ENCODE measurements around the gene FGF22. TPM values are rescaled to one million over a fixed set of nuclear protein-coding genes. Genes with fewer than 3 reads are reported as not detected.

The FGF22 gene
- total RNA-seq, 8 experiments from 2014 or later = 0.11 to 2.3 (median 0.51) TPM

DNA sequence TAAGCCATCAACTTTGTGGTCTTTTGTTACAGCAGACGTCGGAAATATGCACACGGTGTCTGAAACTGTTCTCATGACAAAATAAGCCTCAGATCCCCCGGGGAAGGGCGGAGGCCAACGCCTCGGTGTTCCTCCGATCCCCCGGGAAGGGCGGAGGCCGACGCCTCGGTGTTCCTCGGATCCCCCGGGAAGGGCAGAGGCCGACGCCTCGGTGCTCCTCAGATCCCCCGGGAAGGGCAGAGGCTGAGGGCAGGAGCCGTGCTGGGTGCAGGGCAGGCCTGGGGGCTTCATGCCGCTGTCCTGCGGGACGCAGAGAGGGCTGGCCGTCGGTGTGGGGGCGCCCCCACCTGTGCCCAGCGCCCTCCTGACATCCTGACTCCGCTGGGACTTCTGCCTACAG, 4.7 kb downstream of the FGF22 start:
- in situ Hi-C loops (cut with MboI; ENCODE audit: low pct_unique_long_range_greater_than_20kb in 2 of 9, low sequenced_read_pairs in 9 of 9, unreplicated experiment in 9 of 9) = no loop called here
- ATAC-seq (replicated peaks in 6 of 8) = no peak
- 87 to 100% (median 100%) methylated on average over 2 to 6 of the region's 28 CpGs; no CpG with 5 or more reads in 7 of the 10 experiments for WGBS, 10 experiments

DNA sequence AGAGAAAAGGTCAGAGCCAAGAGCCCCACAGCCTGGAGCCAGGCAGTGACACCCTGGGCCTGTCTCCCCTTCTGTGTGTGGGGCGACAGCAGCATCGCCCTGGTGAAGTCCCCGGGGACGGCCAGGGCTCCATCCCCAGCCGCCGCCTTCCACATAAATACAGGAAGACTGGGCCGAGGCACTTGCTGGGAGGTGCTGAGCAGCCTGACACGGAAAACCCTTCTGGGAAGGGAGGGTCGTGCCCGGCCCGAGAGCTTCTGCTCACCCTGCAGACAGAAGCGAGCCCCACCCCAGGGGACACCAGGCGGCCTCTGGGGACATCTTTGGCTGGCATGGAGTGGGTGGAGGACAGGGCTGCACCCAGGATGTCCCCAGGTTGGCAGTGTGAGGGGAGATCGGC, 5.1 kb downstream of the FGF22 start:
- 20 to 100% (median 75%) methylated on average over 1 to 2 of the region's 14 CpGs; no CpG with 5 or more reads in 6 of the 10 experiments for WGBS, 10 experiments
- Histone ChIP-seq H3K4me1 (replicated peaks in 1 of 2) (no peaks in the 10 kb centered on the region), H3K4me3 (no peak overlapping the region), H3K27ac (no peak overlapping the region)
- in situ Hi-C loops (cut with MboI; ENCODE audit: low pct_unique_long_range_greater_than_20kb in 2 of 9, low sequenced_read_pairs in 9 of 9, unreplicated experiment in 9 of 9) = no loop called here
- ATAC-seq (replicated peaks in 6 of 8) = peak in 1 of 8 experiments; percentile 11

More for the DNA sequence above, 4.7 kb downstream of the FGF22 start:
- Histone ChIP-seq H3K4me3 (no peak overlapping the region), H3K4me1 (replicated peaks in 1 of 2) (no peaks in the 10 kb centered on the region), H3K27ac (no peak overlapping the region)

DNA sequence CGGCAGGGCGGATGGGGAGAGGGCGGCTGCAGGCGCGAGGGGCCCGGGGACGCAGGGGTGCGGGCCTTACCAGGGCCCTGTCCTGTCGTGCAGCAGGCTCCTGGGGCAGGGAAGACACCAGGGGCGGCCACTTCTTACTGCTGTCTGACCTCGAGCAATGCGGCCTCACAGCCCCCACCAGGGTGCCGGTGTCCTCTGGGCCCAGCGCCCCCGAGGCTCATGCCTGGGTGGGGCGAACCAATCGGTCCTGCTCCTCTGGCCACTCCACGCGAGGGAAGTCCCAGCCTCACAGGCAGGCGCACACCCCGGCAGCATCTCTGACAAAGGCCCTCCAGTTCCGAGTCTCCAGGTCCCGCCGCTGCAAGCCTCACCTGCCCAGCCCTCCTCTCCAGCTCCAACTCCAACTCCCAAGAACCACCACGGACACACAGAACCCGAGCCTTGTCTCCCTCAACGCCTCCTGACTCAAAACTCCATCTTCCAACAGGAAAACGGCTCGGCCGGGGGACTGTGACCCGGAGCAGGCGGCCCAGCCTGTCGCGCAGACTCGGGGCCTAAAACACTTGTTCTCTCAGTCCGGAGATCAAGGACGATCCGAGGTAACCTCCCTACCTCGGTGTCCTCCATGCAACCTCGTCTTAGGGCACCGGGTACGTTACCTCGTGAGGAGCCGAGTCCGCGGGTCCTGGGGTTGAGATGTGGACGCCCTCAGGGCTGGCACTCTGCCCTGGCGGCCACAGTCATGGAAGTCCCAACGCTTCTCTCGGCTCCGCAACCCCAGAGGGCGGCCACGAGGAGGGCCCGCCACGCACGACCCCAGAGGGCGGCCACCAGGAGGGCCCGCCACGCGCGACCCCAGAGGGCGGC, 6.5 kb downstream of the FGF22 start:
- H3K4me1 ChIP-seq (replicated peaks in 1 of 2) = no peaks in the 10 kb centered on the region
- WGBS, 10 experiments = 80 to 92% (median 88%) methylated on average over 1 to 12 of the region's 62 CpGs; no CpG with 5 or more reads in 6 of the 10 experiments
- in situ Hi-C loops (cut with MboI; ENCODE audit: low pct_unique_long_range_greater_than_20kb in 2 of 9, low sequenced_read_pairs in 9 of 9, unreplicated experiment in 9 of 9) = no loop called here
- H3K4me3 ChIP-seq = no peak overlapping the region
- ATAC-seq (replicated peaks in 6 of 8) = no peak
- no peak overlapping the region for H3K27ac ChIP-seq

DNA sequence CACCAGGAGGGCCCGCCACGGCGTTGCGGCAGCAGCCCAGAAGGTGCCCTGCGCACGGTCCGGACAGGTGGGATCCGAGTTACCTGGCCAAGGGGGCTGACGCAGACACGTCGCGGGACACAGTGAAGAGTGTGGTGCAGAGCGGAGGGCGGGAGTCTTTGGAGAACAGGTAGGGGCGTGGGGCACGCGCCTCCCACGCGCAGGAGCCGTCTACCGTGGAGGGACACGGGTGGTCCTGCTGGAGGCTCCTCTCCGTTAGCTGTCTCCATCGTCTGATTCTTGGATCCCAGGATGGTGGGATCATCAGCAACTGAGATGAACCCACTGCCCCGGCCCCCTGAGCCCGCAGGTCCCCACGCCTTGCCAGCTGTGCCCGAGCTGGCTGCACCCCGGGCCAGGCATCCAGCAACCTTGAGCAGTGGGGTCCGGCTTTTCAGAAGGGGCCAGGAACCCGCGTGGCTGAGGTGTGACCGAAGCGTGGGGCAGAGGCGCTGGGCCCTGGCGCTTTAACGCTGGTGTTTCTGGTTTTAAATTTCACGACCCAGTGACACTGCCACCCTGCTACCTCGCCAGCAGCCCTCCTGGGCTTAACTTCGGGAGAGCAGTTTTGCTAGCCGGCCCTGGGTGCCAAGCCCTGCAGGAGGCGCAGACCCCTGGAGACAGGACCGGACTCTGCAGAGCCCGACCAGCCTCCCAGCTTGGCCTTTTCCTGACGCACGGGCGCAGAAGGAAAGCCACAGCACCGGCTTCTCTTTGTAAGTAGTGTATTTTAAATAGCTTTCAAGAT, 7.3 kb downstream of the FGF22 start:
- WGBS, 10 experiments = 80 to 100% (median 96%) methylated on average over 1 to 17 of the region's 48 CpGs; no CpG with 5 or more reads in 2 of the 10 experiments
- in situ Hi-C loops (cut with MboI; ENCODE audit: low pct_unique_long_range_greater_than_20kb in 2 of 9, low sequenced_read_pairs in 9 of 9, unreplicated experiment in 9 of 9) = no loop called here

DNA sequence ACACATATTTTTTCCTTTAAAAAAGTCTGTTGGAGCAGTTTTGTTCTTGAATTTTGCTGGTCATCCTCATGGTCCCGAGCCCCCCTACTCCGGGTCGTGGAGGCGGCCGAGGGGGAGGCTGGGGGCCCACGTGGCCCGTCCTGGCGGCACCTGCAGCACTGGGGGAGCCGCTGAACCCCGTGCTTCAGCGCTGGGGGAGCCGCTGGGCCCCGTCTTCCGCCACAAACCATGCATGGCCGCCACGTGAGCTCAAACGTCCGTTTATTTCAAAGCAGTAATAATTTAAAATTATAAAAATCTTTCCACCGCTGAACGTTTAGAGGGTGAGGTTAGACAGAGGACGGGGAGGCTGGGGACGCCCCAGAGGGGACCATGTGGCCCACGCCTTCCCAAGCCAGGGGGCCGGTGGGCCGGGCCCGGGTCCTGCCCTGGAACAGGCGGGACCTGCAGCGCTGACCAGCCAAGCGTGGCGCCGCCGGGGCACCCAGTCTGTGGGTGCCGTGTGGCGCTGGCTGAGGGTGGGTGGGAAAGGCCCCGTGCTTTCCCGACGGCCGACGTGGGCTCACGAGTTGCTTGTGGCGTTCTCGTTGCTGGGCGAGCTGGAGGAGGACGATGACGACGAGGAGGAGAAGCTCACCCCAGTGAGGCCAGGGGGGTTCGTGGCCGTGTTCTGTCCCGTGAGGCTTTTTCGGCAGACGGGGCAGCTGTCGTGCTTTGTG, 8.0 kb downstream of the FGF22 start:
- Histone ChIP-seq H3K4me1 (replicated peaks in 1 of 2) (no peaks in the 10 kb centered on the region), H3K4me3 (no peak overlapping the region), H3K27ac (no peak overlapping the region)
- in situ Hi-C loops (cut with MboI; ENCODE audit: low pct_unique_long_range_greater_than_20kb in 2 of 9, low sequenced_read_pairs in 9 of 9, unreplicated experiment in 9 of 9) = no loop called here
- no peak for ATAC-seq (replicated peaks in 6 of 8)
- 80 to 100% (median 98%) methylated on average over 1 to 16 of the region's 52 CpGs; no CpG with 5 or more reads in 6 of the 10 experiments for WGBS, 10 experiments

More for the DNA sequence above, 7.3 kb downstream of the FGF22 start:
- Histone ChIP-seq H3K27ac (no peak overlapping the region), H3K4me1 (replicated peaks in 1 of 2) (no peaks in the 10 kb centered on the region), H3K4me3 (no peak overlapping the region)
- no peak for ATAC-seq (replicated peaks in 6 of 8)

DNA sequence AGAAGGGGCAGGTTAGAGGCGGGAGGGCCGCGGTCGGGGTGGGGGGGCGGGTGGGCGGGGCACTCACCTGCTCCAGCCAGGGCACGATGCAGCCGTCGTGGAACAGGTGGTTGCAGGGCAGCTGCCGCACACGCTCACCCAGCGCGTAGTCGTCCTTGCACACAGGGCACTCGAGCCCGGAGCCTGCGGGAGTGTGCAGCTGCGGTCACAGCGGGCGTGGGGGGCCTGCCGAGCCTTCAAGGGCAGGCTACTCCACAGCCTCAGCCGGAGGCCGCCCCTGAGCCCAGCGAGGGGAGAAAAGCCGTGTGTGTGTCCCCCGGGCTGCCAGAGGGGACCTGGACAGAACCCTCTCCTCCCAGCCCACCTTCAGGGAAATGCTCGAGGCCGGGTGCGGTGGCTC, 8.6 kb downstream of the FGF22 start:
- no peak overlapping the region for H3K27ac ChIP-seq
- H3K4me1 ChIP-seq (replicated peaks in 1 of 2) = no peaks in the 10 kb centered on the region
- H3K4me3 ChIP-seq = no peak overlapping the region
- no peak for ATAC-seq (replicated peaks in 6 of 8)
- 80 to 98% methylated on average over 1 to 11 of the region's 29 CpGs; no CpG with 5 or more reads in 8 of the 10 experiments for WGBS, 10 experiments
- in situ Hi-C loops (cut with MboI; ENCODE audit: low pct_unique_long_range_greater_than_20kb in 2 of 9, low sequenced_read_pairs in 9 of 9, unreplicated experiment in 9 of 9) = no loop called here

DNA sequence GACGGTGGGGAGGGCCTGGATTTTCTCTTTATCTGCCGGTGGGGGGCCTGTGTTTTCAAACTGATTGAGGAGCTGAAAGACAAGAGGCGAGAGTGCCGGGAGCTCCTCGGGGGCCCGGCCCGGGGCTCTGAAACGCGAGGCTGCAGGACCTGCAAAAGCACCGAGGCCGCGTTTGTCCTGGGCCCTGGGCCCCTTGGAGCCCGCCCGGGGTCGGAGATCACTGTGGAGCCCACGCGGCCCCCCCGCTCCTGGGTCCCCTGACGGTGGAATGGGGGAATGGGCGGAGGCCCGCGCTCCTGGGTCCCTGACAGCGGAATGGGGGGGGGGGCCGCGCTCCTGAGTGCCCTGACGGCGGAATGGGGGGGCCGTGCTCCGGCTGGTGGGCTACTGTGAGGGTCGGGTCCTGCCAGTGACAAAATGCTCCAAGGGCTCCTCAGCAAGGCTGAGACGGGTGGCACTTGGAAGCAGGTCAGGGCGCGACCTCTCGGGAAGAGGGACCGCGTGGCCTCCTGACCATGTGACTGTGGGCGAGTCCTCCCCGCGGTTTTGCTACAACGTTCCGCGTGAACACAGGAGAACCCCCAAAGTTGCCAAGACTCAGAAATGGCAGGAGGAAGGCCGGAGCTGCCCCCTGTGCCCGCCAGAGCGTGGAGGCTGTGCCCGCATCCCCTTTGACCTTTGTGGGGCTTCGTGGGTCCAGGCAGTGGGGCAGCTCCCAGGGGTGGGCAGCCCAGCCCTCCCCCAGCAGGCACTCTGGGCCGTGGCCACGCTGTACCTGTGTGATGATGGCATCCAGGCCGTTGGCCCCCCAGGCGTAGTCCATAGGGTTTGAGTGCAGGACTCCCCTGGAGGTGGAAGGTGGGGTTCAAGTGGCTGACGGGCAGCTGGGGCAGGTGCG, 9.5 kb downstream of the FGF22 start:
- H3K4me3 ChIP-seq = no peak overlapping the region
- in situ Hi-C loops (cut with MboI; ENCODE audit: low pct_unique_long_range_greater_than_20kb in 2 of 9, low sequenced_read_pairs in 9 of 9, unreplicated experiment in 9 of 9) = no loop called here
- no peak overlapping the region for H3K27ac ChIP-seq
- WGBS, 10 experiments = 80 to 100% (median 100%) methylated on average over 1 to 11 of the region's 53 CpGs; no CpG with 5 or more reads in 5 of the 10 experiments
- ATAC-seq (replicated peaks in 6 of 8) = no peak
- H3K4me1 ChIP-seq (replicated peaks in 1 of 2) = no peaks in the 10 kb centered on the region

DNA sequence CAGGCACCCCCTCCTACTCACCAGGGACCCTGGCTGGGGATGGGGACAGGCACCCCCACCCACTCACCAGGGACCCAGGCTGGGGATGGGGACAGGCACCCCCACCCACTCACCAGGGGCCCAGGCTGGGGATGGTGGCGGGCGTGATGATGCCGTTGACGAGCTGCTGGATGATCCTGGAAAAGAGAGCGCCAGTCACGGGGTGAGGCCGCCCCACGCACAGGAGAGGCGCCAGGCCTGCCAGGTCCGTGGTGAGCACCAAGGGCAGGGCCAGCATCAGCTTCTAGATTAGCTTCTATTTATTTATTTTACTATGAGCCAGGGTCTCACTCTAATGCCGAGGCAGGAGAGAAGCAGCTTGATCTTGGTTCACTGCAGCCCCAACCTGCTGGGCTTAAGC, 10.4 kb downstream of the FGF22 start:
- 80 to 100% (median 92%) methylated on average over 1 of the region's 11 CpGs; no CpG with 5 or more reads in 6 of the 10 experiments for WGBS, 10 experiments
- Histone ChIP-seq H3K4me3 (no peak overlapping the region), H3K4me1 (replicated peaks in 1 of 2) (no peaks in the 10 kb centered on the region), H3K27ac (no peak overlapping the region)
- ATAC-seq (replicated peaks in 6 of 8) = no peak
- in situ Hi-C loops (cut with MboI; ENCODE audit: low pct_unique_long_range_greater_than_20kb in 2 of 9, low sequenced_read_pairs in 9 of 9, unreplicated experiment in 9 of 9) = loop anchor here in 2 of 9 experiments (25.0 kb wide), 2 partner anchors 112 to 262 kb away; partner anchors contain the start of genes KISS1R (in 1 of the 2), MISP (in 1 of the 2) and R3HDM4 (in 1 of the 2)

DNA sequence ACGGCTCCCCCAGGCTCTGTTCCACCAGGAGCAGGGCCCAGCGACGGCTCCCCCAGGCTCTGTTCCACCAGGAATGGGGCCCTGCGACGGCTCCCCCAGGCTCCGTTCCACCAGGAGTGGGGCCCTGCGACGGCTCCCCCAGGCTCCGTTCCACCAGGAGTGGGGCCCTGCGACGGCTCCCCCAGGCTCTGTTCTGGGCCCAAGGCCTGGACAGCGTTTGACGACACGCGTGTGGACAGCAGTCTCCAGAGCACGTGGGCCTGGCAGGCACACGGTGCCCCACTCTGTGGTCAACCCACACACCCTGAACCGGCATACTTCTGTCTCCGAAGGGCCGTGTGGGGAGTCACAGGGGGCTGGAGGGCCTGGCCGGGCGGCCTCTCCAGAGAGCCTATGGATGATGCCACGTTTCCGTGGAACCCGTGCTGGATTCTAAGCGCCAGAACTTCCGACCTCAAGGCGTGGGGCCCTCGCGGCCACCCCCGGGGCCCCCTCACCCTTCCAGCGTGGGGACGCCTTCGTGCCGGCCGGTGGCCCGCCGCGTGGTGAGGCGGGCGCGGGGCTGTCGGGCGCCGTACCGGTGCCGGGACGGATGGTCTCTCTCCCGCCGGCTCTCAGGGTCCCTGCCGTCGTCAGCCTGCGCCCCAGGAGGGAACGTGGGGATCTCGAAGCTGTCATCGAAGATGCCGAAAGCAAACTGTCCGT, 11.6 kb downstream of the FGF22 start:
- H3K27ac ChIP-seq = no peak overlapping the region
- no peak for ATAC-seq (replicated peaks in 6 of 8)
- in situ Hi-C loops (cut with MboI; ENCODE audit: low pct_unique_long_range_greater_than_20kb in 2 of 9, low sequenced_read_pairs in 9 of 9, unreplicated experiment in 9 of 9) = loop anchor here in 2 of 9 experiments (25.0 kb wide), 2 partner anchors 111 to 261 kb away; partner anchors contain the start of genes KISS1R (in 1 of the 2), MISP (in 1 of the 2) and R3HDM4 (in 1 of the 2)
- 80 to 100% (median 93%) methylated on average over 1 to 5 of the region's 58 CpGs; no CpG with 5 or more reads in 4 of the 10 experiments for WGBS, 10 experiments
- no peak overlapping the region for H3K4me3 ChIP-seq
- H3K4me1 ChIP-seq (replicated peaks in 1 of 2) = no peaks in the 10 kb centered on the region

DNA sequence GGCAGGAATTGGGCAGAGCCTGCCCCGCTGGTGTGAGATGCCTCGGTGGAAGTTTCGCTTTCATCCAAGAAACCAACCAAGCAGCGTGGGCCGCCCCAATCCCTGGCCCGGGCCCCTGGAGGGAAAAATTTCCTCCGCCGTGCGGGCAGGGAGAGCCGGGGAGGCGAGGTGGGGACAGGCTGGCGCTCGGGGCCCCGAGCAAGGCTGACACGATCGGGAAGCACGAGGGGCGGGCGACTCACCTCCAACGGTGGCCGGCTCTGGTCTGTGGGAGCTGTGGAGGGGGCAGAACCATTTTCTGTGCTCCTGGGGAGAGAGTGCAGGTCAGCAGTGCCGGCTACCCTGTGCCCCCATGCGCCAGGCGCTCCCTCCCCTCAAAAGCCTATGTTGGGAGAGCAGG, 12.3 kb downstream of the FGF22 start:
- H3K4me3 ChIP-seq = no peak overlapping the region
- no peak for ATAC-seq (replicated peaks in 6 of 8)
- WGBS, 10 experiments = no CpG with 5 or more reads among the region's 24 CpGs
- in situ Hi-C loops (cut with MboI; ENCODE audit: low pct_unique_long_range_greater_than_20kb in 2 of 9, low sequenced_read_pairs in 9 of 9, unreplicated experiment in 9 of 9) = loop anchor here in 2 of 9 experiments (25.0 kb wide), 2 partner anchors 110 to 260 kb away; partner anchors contain the start of genes KISS1R (in 1 of the 2), MISP (in 1 of the 2) and R3HDM4 (in 1 of the 2)
- H3K27ac ChIP-seq = no peak overlapping the region
- no peaks in the 10 kb centered on the region for H3K4me1 ChIP-seq (replicated peaks in 1 of 2)
